Esophagus squamous epithelium (tissue), 4 donors: ENCODE results near the gene AGAP6.
"Not testable (repeated sequence)": the region's sequence is repeated elsewhere in the genome, so short reads cannot be mapped to it uniquely, and the experiment has no call there.

Experiments used
- POLR2A ChIP-seq, 4 donors: fragments of 450-650 bp; IDR thresholded peaks; one replicate each; pipeline ENCODE4 v1.6.1; 2017; ENCODE audit warnings: antibody characterized with exemption in 4 of 4, mild to moderate bottlenecking in 4 of 4, moderate library complexity in 3 of 4
- TF ChIP-seq, protein P1 (sequence below), 6 experiments: fragments of 450-650 bp in 4 of 6; fragments of 200-600 bp in 2 of 6; sonication (generic) in 2 of 6; IDR thresholded peaks; one replicate each; pipeline ENCODE4 v1.5.1; 2016 to 2019; ENCODE audit warnings: antibody characterized with exemption in 6 of 6, mild to moderate bottlenecking in 4 of 6, moderate library complexity in 4 of 6

DNA sequence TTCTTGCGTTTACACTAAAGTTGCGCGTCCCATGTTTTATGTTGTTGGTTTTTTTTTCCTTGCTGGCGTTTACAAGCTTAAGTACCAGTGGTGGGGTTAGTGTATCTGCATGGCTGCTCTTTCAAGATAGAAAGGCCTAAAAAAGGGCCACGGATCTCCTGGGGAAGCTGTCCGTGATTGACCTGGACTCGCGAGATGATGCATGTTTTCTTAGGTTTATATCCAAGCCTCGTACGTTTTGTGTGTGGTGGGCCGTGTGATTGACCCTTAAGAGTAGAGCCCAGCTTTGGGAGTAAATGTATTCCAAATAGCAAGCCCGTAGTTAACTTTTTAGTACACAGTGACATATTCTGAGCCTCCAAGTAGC is 45.9 kb upstream of the AGAP6 start:
- TF ChIP-seq, protein P1, sequence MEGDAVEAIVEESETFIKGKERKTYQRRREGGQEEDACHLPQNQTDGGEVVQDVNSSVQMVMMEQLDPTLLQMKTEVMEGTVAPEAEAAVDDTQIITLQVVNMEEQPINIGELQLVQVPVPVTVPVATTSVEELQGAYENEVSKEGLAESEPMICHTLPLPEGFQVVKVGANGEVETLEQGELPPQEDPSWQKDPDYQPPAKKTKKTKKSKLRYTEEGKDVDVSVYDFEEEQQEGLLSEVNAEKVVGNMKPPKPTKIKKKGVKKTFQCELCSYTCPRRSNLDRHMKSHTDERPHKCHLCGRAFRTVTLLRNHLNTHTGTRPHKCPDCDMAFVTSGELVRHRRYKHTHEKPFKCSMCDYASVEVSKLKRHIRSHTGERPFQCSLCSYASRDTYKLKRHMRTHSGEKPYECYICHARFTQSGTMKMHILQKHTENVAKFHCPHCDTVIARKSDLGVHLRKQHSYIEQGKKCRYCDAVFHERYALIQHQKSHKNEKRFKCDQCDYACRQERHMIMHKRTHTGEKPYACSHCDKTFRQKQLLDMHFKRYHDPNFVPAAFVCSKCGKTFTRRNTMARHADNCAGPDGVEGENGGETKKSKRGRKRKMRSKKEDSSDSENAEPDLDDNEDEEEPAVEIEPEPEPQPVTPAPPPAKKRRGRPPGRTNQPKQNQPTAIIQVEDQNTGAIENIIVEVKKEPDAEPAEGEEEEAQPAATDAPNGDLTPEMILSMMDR (IDR thresholded peaks at IDR 0.05): not testable (repeated sequence)
- TF ChIP-seq POLR2A (IDR thresholded peaks at IDR 0.05): not testable (repeated sequence)
